Measurements from ENCODE around the gene ITGA4.

DNA sequence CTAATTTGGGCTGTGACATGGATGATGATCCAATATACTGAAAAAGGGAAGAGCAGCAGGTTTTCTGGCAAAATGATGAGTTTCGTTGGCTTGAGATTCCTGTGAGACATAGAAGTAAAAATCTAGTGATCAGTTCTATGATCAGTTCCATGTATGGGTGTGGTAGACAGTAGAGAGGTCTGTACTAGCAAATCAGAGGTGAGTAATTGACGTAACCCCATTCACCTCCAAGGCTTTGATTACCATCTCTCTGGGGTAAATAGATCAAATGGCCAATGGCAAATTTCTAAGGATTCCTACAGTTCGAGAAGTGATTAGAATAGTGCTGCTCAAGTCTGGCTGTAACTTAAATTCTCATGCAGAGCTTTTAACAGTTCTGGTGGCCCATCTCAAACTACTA is 6.4 kb downstream of the ITGA4 start:
- TF ChIP-seq, protein P1, sequence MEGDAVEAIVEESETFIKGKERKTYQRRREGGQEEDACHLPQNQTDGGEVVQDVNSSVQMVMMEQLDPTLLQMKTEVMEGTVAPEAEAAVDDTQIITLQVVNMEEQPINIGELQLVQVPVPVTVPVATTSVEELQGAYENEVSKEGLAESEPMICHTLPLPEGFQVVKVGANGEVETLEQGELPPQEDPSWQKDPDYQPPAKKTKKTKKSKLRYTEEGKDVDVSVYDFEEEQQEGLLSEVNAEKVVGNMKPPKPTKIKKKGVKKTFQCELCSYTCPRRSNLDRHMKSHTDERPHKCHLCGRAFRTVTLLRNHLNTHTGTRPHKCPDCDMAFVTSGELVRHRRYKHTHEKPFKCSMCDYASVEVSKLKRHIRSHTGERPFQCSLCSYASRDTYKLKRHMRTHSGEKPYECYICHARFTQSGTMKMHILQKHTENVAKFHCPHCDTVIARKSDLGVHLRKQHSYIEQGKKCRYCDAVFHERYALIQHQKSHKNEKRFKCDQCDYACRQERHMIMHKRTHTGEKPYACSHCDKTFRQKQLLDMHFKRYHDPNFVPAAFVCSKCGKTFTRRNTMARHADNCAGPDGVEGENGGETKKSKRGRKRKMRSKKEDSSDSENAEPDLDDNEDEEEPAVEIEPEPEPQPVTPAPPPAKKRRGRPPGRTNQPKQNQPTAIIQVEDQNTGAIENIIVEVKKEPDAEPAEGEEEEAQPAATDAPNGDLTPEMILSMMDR (IDR thresholded peaks at IDR 0.05): no peak
- no peak for TF ChIP-seq POLR2A (IDR thresholded peaks at IDR 0.05)
- TF ChIP-seq EP300 (IDR thresholded peaks at IDR 0.05): no peak
- TF ChIP-seq POLR2AphosphoS5 (IDR thresholded peaks at IDR 0.05): no peak

All from gastroesophageal sphincter (tissue), 3 donors.